Right ventricle myocardium superior (tissue), 1 donor: Measurements from ENCODE around the gene LFNG. TPM values are rescaled to one million over a fixed set of nuclear protein-coding genes. Genes with fewer than 3 reads are reported as not detected.
"Not testable (repeated sequence)": the region's sequence is repeated elsewhere in the genome, so short reads cannot be mapped to it uniquely, and the experiment has no call there.

ENCODE experiments used
- ATAC-seq: fragments of 200-7000 bp; cut with Tn5 transposase; one replicate; pipeline ENCODE4 v1.9.1; 2020; ENCODE audit warnings: mild to moderate bottlenecking; ENCODE audit not compliant: poor library complexity
- DNase-seq: peaks from one replicate; pipeline ENCODE4 v3.0.0-alpha.2; 2020
- intact Hi-C: fragments of 100-400 bp; cut with DNase I; formaldehyde crosslinking; loops from one replicate; pipeline ENCODE4 v1.11.2; 2022
- total RNA-seq: library from RNA; stranded (reverse); fragmentation: NEBNext Ultra II Directional; extraction: Animal tissue kit (Norgen Biotek cat#: 25700); gene quantifications from one replicate; pipeline ENCODE4 v1.2.1, GENCODE V29; 2021
- donor health status: DM: no; HTN: yes; CAD: no; lungs with severe emphysema.

The LFNG gene
- total RNA-seq, 1 donor from 2014 or later = 4.6 TPM

DNA sequence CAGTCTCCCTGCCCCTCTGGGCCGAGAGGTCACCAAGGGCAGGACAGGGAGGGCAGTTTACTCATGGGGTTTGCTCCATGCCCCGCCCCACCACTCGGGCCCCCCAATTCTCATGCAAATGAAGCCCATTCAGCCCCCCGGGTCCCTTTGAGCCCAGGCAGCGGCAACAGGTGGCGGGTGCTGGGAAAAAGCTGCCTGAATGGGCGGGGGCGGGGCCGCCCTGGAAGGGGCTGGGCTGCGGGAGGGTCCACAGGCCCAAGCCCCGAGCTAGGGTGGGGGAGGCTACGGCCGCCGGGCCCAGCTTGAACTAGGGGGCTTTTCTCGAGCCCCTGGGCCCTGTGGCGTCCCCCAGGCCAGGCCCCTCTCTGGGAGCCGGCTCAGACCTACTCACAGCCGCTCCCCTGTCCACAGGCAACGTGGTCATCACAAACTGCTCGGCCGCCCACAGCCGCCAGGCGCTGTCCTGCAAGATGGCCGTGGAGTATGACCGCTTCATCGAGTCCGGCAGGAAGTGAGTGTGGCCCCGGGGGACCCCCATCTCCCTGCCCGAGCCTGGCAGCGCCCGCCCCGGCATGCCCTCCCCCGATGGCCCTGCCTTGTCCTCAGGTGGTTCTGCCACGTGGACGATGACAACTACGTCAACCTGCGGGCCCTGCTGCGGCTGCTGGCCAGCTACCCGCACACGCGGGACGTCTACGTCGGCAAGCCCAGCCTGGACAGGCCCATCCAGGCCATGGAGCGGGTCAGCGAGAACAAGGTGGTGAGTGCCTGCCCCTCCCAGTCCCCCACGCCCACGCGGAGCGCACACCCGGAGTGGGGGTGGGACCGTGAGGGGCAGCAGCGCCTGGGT lies 5.5 kb downstream of the LFNG start:
- DNase-seq (no peak), ATAC-seq (no peak)
- intact Hi-C loops = loop anchor here (5.0 kb wide), 1 partner anchor 43 kb away; no protein-coding TSS in a partner anchor

DNA sequence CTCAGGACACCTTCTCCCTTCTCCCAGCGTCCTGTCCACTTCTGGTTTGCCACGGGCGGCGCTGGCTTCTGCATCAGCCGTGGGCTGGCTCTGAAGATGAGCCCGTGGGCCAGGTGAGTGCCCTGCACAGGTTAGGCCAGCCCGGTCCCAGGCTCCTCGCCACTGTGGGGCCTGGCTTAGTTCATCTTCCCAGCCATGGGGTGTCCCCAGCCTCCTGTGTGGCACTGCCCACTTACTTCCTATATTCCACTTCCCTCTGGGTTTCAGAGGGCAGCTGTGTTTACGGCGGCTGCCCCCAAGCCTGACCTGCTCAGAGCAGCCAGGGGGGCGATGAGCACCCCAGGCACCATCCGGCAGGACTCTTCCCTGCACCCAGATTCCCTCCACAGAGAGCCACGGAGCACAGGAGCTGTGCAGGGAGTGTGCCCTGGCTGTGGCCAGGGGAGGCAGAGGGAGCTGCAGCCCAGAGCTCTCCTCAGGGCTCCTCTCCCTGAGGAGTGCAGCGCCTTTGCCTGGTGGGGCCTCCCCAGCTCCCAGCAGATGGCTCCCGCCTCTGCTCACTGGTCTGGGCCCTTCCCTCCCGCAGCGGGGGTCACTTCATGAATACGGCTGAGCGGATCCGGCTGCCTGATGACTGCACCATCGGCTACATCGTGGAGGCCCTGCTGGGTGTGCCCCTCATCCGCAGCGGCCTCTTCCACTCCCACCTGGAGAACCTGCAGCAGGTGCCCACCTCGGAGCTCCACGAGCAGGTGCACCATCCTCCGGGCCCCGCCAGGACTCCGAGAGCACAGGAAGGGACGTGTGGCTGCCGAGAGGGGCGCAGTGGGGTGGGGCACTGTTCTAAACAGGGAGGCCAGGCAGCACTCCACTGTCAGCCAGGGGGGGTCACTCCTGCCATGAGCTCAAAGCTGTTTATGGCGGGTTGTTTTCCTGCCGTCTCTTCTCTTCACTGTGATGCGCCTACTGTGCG lies 6.4 kb downstream of the LFNG start:
- intact Hi-C loops = loop anchor here (5.0 kb wide), 1 partner anchor 44 kb away; no protein-coding TSS in a partner anchor
- DNase-seq (no peak), ATAC-seq (no peak)

DNA sequence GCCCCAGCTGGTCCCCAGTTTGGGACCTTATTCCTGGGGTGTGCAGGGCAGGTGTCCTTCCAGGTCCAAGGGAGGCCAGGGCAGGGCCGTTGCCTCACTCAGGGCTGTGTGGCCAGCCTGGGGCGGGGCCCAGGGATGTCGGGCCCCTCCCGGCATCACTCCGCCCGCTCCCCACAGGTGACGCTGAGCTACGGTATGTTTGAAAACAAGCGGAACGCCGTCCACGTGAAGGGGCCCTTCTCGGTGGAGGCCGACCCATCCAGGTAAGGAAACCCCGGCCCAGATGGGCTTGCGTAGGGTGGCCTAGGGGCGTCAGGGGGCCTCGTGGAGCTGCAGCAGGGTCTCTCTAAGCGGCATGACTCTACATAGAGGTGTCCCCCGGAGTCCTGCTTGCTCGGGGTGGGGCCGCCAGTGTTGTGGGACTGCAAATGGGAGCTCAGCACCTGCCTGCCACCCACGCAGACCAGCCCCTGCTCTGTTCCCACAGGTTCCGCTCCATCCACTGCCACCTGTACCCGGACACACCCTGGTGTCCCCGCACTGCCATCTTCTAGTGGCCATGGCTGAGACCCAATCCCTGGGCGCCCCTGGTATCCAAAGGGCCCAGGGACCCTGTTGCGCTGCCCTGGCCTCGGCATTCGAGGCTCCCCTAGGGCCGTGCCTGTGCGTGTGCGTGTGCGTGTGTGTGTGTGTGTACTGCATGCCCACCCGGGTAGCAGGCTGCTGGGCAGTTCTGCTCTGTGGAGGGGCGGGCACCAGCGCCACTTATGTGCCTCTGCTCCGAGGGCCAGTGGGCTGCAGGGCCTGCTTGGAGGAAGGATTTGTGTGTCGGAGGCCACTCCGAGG lies 7.3 kb downstream of the LFNG start:
- ATAC-seq (no peak), DNase-seq (no peak)
- intact Hi-C loops = loop anchor here (5.0 kb wide), 1 partner anchor 45 kb away; no protein-coding TSS in a partner anchor

DNA sequence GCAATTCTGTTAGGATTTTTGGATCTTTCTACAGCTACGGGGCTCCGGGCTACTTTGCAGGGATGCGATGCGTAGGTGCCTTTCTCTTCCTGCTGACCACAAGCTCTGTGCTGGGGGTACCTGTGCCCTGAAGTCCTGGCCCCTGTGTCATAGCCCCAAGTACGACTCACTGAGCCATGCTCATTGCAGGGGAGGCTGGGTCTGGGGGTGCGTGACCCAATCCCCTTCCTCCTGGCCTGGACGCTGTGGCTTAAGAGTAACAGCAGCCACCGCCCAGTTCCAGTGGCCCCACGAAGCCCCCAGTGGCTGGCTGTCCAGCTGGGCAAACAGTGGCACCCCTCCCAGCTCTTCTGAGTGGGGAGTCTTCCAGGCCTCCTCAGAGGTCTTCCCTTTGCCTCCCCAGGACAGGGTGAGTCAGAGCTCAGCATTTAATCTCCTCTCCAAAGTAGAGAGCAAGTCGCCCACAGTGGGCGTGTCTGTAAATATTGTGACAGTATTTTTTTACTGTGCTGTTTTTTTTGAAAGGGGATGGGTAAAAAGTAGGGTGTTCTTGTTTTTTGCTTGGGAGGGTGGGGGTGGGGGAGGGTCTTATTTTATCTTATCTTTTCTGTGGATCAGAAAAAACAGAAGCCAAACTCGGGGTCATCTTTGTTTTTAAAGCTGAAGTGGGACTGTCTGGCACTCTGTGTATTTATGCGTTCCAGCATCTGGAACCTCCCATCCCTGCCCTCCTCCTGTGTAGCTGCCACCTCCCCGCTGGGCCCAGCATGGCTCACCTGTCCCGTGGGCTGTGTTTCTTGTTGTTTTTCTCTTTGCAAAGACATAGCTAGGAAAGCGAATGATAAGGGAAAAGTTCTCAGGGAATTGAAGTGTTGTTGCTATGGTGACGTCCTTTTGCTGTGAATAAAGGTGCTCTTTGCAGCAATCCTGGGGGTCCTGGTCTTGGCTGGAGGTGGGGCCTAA lies 8.2 kb downstream of the LFNG start:
- DNase-seq (no peak), ATAC-seq (no peak)
- intact Hi-C loops = loop anchor here (5.0 kb wide), 1 partner anchor 45 kb away; no protein-coding TSS in a partner anchor

DNA sequence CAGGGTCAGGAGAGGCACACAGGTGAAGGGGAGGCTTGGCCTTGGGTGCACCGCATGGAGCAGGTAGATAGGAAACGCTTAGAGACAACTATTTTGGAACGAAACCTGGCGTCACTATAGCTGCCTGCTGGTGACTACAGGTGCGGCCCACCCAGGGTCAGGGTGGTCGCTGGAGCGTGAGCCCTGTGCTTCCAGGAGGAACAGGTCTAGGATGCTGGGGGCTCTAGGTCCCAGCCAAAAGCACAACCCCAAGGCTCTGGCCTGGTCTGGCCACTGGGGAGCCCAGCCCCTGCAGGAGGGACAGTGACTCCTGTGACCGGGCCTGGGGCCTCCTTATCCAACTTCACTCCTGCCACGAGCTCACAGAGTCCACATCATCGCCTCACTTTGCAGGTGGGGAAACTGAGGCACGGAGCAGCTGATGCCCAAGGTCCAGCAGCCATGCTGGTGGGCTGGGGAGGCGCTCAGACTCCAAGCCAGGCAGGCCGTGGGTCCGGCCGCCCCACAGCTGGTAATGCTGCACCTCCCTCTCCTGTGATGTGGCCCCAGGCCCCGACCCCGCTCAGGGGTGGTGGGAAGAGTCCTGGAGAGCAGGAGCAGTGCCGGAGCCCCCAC lies 9.0 kb downstream of the LFNG start:
- DNase-seq (no peak), ATAC-seq (no peak)
- intact Hi-C loops = loop anchor here (5.0 kb wide), 1 partner anchor 46 kb away; no protein-coding TSS in a partner anchor

DNA sequence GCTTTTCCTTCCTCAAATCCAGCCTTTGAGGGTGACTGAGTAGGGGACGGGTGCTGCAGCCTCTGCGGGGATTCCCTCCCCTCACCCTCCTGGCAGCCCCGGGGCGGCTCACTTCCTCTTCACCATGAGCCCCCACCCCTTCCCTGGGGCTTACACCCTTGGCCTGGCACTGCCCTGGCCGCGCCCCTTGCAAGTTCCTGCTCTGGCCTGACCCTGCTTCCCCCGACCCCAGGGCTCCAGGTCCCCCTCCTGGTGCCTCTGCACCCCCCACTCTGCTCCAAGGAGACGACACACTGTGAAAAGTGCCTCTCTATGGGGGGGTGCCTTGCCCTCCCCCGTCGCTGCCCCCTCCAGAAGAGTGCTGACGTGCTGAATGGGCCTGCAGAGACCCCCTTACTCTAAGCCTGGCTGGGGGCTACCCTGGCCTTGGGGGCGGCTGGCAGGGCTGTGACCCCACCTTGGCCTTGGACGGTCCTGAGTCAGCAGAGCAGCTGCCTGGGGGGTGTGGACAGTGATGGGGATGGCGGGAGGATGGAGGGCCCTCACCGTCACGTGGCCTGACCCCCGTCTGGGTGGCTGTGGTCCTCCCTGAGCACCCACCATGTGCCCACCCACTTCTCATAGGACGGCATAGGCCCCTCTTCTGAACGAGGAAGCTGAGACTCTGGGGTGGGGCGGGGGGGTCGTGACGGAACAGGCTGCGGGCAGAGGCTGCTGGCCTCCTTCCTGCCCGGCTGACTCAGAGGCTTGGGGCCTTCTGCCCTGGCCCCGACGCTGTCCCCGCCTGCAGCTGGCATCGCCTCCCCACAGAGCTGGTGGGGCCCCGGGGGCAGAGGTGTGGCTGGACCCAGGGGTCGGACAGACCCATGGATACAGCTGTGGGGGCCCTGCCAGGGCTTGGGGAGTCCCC lies 9.8 kb downstream of the LFNG start:
- intact Hi-C loops = loop anchor here (5.0 kb wide), 1 partner anchor 47 kb away; no protein-coding TSS in a partner anchor
- DNase-seq (peak; percentile 89), ATAC-seq (peak; percentile 61)

DNA sequence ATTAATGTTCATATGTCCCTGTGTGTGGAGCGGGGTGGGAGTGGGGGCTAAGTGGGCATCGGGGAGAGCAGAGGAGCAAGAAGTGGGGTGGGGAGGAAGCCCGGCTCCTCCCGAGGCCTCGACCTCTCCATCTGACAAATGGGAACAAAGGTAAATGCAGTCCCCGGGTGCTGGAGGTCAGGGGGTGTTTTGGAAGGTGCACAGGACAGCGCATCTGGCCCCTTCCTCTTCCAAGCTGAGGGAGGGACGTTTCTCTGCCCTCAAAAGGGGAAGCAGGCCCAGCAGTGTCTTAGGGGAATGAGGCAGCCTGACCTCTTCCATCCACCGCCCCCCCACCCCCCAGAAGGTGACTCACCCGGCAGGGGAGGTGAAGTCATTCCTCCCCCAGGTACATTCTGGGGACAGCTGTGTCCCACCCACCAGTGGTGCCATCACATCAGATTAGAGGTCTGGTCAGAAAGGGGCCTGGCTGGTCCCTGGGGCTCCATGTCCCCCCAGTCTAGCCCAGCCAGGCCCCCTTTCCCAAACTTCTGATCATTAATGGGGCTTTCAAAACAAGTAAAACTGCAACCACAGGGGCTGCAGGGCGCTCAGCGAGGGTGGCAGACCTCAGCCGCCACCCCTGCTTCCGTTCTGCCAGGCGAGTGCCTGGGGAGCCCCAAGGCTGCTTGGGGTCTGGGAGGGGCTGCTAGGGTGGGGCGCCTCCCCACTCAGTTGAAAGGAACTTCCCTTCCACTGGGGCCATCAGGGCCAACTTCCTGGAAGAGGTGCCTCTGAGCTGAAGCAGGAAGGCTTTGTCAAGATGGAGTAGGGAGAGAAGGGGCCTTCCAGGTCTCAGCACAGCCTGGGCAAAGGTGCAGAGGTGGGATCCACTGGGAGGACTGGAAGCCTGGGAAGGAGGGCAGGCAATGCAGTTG lies 10.8 kb downstream of the LFNG start:
- no peak for DNase-seq
- intact Hi-C loops = no loop called here
- ATAC-seq = peak; percentile 44

DNA sequence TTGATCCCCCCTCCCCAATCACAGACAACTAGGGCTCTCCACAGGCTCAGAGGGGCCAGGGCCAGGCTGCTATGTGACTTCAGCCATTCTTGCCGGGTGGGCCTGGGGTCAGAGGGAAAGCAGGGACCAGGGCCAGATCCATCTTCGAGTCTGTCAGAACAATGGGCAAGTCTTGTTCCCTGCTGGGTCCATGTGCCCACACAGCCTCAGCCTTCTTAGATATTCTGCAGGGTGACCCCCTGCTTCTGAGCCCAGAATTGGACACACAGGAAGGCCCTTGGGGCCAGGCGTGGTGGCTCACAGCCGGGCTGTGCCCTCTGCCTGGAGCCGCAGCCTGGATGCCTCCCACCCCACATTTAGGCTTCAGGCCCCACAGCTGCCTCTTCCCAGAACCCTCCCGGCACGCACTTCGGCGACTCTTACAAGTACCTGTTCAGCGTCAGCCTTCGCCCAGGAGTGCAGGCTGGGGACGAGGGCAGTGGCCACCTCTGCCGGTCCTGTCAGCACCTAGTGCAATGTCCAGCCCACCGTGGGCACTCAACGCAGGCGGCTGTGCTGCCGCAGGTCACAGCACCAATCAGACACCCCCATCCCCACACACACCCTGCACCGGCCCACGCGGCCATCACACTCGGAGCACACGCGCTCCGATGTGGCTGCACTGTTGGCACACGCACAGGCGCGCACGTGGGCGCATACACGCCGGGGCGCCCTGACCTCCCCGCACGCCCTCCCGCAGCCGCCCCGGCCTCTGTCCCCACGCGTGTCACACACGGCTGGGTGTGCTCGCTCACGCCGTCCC lies 11.6 kb downstream of the LFNG start:
- ATAC-seq, DNase-seq, intact Hi-C loops: not testable (repeated sequence)

DNA sequence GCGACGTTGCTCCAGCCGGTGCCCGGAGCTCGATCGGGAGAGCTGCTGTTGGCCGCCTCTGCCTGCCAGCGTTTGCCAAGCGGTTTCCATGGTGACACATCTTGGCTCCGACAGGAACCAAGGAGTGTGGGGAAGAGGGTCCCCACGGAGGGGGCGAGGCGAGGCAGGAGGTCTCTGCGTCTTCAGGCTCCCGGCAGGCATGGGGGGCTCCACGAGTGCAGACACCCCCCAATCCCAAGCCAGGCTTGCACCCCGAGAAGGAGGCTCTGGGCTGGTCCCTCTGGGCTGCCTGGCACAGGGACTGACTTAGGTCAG lies 12.2 kb downstream of the LFNG start:
- intact Hi-C loops, DNase-seq, ATAC-seq: not testable (repeated sequence)

DNA sequence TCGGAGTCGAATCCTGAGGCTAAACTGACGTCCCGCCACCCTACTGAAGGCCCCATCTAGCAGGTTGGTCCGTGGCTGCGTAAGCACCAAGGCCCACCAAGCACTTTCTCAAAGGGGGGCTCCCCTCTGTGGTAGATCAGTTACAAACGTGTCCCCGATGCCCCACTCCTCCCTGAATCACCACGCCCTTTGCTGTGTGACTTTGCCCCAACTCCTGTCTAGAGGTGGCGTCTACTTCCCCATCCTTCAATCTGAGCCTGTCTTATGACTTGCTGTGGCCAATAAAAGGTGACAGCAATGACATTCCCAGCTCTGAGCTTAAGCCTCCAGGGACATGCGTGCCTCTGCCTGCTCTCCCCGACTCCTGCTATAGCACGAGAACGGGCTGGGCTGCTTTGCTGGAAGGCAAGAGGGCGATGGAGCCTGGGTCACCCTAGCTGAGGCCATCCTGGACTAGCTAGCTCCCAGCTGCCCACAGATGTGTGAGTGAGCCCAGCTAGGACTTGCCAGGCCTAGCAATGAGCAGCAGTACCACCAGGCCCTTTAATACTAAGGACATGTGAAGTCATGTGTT lies 12.7 kb downstream of the LFNG start:
- ATAC-seq, intact Hi-C loops: not testable (repeated sequence)
- DNase-seq = peak; percentile 15

DNA sequence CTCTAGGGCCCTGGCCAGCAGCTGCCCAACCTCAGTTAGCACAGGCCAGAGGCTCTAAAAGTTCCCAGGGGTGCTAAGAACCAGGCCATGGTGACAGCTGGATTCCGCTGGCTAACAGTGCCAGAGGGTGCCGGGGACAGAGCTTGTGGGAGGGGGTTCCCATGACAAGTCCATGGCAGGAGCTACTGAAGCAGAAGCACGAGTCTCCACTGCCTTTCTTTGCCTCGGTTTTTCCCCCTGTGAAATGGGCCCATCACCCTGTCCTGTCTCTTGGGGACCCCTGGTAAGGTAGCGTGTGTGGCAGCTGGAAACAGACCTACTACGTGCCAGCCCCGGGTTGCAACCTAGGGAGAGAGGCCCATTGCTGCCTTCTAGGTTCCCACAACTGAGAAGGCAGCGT lies 13.2 kb downstream of the LFNG start:
- ATAC-seq, intact Hi-C loops, DNase-seq: not testable (repeated sequence)

DNA sequence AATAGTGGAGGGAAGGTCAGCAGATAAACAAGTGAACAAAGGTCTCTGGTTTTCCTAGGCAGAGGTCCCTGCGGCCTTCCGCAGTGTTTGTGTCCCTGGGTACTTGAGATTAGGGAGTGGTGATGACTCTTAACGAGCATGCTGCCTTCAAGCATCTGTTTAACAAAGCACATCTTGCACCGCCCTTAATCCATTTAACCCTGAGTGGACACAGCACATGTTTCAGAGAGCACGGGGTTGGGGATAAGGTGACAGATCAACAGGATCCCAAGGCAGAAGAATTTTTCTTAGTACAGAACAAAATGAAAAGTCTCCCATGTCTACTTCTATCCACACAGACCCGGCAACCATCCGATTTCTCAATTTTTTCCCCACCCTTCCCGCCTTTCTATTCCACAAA lies 14.0 kb downstream of the LFNG start:
- DNase-seq, ATAC-seq, intact Hi-C loops: not testable (repeated sequence)

DNA sequence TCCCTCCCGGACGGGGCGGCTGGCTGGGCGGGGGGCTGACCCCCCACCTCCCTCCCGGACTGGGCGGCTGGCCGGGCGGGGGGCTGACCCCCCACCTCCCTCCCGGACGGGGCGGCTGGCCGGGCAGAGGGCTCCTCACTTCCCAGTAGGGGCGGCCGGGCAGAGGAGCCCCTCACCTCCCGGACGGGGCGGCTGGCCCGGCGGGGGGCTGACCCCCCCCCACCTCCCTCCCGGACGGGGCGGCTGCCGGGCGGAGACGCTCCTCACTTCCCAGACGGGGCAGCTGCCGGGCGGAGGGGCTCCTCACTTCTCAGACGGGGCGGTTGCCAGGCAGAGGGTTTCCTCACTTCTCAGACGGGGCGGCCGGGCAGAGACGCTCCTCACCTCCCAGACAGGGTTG lies 14.6 kb downstream of the LFNG start:
- intact Hi-C loops, ATAC-seq, DNase-seq: not testable (repeated sequence)
